Spleen (tissue), 13 donors: ENCODE data around the gene ARHGEF12. TPM values are rescaled to one million over a fixed set of nuclear protein-coding genes. Genes with fewer than 3 reads are reported as not detected.
A peak's percentile ranks its signal among the peaks of the same experiment; 100 is the strongest.

Source experiments
- DNase-seq: peaks from one replicate; pipeline ENCODE4 v3.0.0-alpha.2; 2020
- H3K27ac ChIP-seq, 8 donors: fragments of 200-600 bp; sonication (generic) in 7 of 8; 1 replicate in 4 of 8; 2 replicates in 4 of 8; pipeline versions ENCODE4 v1.5.0 to v1.8.0; 2016 to 2021; ENCODE audit warnings: inconsistent platforms in 4 of 8, mild to moderate bottlenecking in 4 of 8, moderate library complexity in 1 of 8
- H3K27me3 ChIP-seq, 7 donors: fragments of 200-600 bp; sonication (generic) in 6 of 7; replicated peaks in 1 of 7; 1 replicate in 4 of 7; 2 replicates in 3 of 7; pipeline versions ENCODE4 v1.5.0 to v1.8.0; 2016 to 2021; ENCODE audit warnings: inconsistent platforms in 3 of 7, mild to moderate bottlenecking in 1 of 7
- H3K36me3 ChIP-seq, 6 donors: fragments of 200-600 bp; sonication (generic) in 5 of 6; 1 replicate in 4 of 6; 2 replicates in 2 of 6; pipeline versions ENCODE4 v1.5.0 to v1.8.0; 2016 to 2021; ENCODE audit warnings: inconsistent platforms in 2 of 6
- H3K4me1 ChIP-seq, 6 donors: fragments of 200-600 bp; sonication (generic) in 5 of 6; 1 replicate in 3 of 6; 2 replicates in 3 of 6; pipeline versions ENCODE4 v1.5.0 to v1.8.0; 2016 to 2021; ENCODE audit warnings: inconsistent platforms in 3 of 6
- H3K4me3 ChIP-seq, 8 donors: fragments of 200-600 bp; sonication (generic) in 7 of 8; 1 replicate in 4 of 8; 2 replicates in 4 of 8; pipeline versions ENCODE4 v1.5.0 to v1.8.0; 2016 to 2021; ENCODE audit warnings: inconsistent platforms in 4 of 8, mild to moderate bottlenecking in 4 of 8, moderate library complexity in 2 of 8
- H3K9me3 ChIP-seq, 8 donors: fragments of 200-600 bp; sonication (generic) in 7 of 8; 1 replicate in 4 of 8; 2 replicates in 4 of 8; pipeline versions ENCODE4 v1.5.0 to v1.8.0; 2016 to 2021; ENCODE audit warnings: inconsistent platforms in 4 of 8
- POLR2A ChIP-seq, 3 donors: fragments of 450-650 bp; IDR thresholded peaks; one replicate each; pipeline ENCODE4 v1.5.1; 2017; ENCODE audit warnings: antibody characterized with exemption in 3 of 3, mild to moderate bottlenecking in 1 of 3
- POLR2AphosphoS5 ChIP-seq, 3 donors: sonication (generic); formaldehyde crosslinking; IDR thresholded peaks; one replicate each; pipeline ENCODE4 v1.5.1; 2017; ENCODE audit warnings: antibody characterized with exemption in 3 of 3
- WGBS, 5 donors: extraction: QIAGEN DNeasy Blood & Tissue Kit in 3 of 5; methylation state at CpG; one replicate each; pipeline versions ENCODE4 v1.1.5 to v1.1.7; 2013 to 2018; 5-methylcytosine and 5-hydroxymethylcytosine counted together
- intact Hi-C: fragments of 100-400 bp; cut with DNase I; formaldehyde crosslinking; loops from one replicate; pipeline ENCODE4 v1.15.0; 2023; ENCODE audit warnings: low total_unique reads
- long read RNA-seq, 2 donors: transcript quantifications; one replicate each; lab custom pipeline, GENCODE V29; 2026
- polyA plus RNA-seq, 3 donors: library from polyadenylated mRNA; stranded (reverse); fragments of 200-250 nt; gene quantifications; one replicate each; pipeline ENCODE4 v1.2.1, GENCODE V29; 2013
- total RNA-seq, 7 donors: library from RNA; depleted of rRNA in 3 of 7; stranded (reverse); fragments of >200 nt in 3 of 7; fragmentation: NEBNext Ultra II Directional in 4 of 7; extraction: Animal tissue kit (Norgen Biotek cat#: 25700) in 4 of 7; gene quantifications; one replicate each; pipeline versions ENCODE4 v1.1.0 to v1.2.1, GENCODE V29; 2016 to 2021
- TF ChIP-seq, protein P1 (sequence below), 11 experiments: fragments of 200-600 bp in 7 of 11; fragments of 450-650 bp in 4 of 11; sonication (generic) in 4 of 11; IDR thresholded peaks in 8 of 11; conservative IDR thresholded peaks in 3 of 11; 1 replicate in 7 of 11; 2 replicates in 4 of 11; pipeline versions ENCODE4 v1.4.0 to v1.8.0; 2016 to 2021; ENCODE audit warnings: antibody characterized with exemption in 11 of 11, inconsistent platforms in 4 of 11, mild to moderate bottlenecking in 1 of 11
- donor health status: healthy with polysubstance abuse.
- donor health status: DM: no; HTN: no; CAD: no; lungs with moderate emphysema.
- donor health status: DM: no; HTN: no; CAD: no.
- donor health status: Bipolar disorder and iron deficiency.
- donor health status: healthy.
- donor health status: DM: no; HTN: no; CAD: no.
- donor health status: DM: yes; HTN: yes; CAD: no.

Gene ARHGEF12, protein sequence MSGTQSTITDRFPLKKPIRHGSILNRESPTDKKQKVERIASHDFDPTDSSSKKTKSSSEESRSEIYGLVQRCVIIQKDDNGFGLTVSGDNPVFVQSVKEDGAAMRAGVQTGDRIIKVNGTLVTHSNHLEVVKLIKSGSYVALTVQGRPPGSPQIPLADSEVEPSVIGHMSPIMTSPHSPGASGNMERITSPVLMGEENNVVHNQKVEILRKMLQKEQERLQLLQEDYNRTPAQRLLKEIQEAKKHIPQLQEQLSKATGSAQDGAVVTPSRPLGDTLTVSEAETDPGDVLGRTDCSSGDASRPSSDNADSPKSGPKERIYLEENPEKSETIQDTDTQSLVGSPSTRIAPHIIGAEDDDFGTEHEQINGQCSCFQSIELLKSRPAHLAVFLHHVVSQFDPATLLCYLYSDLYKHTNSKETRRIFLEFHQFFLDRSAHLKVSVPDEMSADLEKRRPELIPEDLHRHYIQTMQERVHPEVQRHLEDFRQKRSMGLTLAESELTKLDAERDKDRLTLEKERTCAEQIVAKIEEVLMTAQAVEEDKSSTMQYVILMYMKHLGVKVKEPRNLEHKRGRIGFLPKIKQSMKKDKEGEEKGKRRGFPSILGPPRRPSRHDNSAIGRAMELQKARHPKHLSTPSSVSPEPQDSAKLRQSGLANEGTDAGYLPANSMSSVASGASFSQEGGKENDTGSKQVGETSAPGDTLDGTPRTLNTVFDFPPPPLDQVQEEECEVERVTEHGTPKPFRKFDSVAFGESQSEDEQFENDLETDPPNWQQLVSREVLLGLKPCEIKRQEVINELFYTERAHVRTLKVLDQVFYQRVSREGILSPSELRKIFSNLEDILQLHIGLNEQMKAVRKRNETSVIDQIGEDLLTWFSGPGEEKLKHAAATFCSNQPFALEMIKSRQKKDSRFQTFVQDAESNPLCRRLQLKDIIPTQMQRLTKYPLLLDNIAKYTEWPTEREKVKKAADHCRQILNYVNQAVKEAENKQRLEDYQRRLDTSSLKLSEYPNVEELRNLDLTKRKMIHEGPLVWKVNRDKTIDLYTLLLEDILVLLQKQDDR (N-terminal part only)
- total RNA-seq: 100 to 1,000 TPM in 3 of 7 donors, 10 to 100 TPM in 4; 80.0 to 122 (median 96.0) TPM
- polyA plus RNA-seq: 10 to 100 TPM in 1 of 3 donors, 1 to 10 TPM in 2; 5.6 to 11.8 (median 5.7) TPM
- long read RNA-seq, donor 1, partial matches to known transcripts: 6 of 7 reads
- long read RNA-seq, donor 1, other reads (novel, unspliced or antisense): 0 of 7 reads
- long read RNA-seq, donor 2: 0 reads

DNA sequence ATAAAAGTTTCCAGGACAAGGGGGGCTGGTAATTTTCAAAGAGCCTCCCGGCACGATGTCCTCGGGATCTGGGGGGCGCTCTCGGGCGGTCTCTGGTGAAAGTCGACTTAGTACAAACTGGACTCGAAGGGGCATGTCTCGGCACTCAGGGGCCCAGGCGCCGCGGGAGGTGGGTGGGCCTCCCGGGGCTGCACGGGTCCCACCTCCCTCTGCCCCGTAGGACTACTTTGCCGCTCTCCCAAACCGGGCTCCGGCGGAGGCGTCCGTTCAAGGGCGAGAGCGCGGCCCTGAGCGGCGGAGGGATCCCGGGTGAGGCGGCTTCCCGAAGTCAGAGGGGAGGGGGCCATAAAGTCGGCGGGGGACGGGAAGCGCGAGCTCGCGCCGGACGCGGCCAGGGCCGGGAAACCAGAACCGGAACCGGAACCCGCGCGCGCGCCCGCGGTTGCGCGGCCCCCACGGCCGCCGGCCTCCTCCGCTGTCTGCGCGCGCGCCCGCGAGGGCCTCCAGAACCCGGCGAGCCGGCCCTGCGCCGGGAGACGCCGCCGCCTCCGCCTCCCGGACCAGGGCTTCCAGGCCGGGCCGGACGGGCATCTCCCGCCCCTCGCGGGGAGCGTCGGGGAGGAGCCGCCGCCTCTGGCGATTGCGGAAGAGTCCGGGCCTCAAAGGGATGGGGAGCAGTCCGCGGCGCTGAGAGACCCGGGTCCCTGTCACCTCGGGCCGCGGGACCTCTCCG lies at the start of gene ARHGEF12:
ARHGEF12 (plus strand) TSS at position 506 of the 733 bp plus-strand sequence. CDS start 831 bp downstream, outside the sequence.
- intact Hi-C loops: loop anchor here (10.0 kb wide), 1 partner anchor 349 kb away; no protein-coding TSS in a partner anchor
- Histone ChIP-seq H3K27me3 (peaks cover 0 to 85% (median 3%) of the 10 kb centered on the region in 7 donors), H3K27ac (peak within 1 kb of the TSS; percentile 81 to 95 (median 91)), H3K36me3 (no peaks in the 10 kb centered on the region), H3K4me3 (peak within 1 kb of the TSS; percentile 73 to 94 (median 86)), H3K4me1 (peaks cover 0 to 68% (median 45%) of the 10 kb centered on the region in 6 donors), H3K9me3 (no peaks in the 10 kb centered on the region)
- peak; percentile 96 for DNase-seq
- WGBS, 5 donors: 0 to 1% (median 0%) methylated on average over 61 to 92 of the region's 92 CpGs; no CpG with 5 or more reads in 1 of the 5 donors
- TF ChIP-seq, protein P1, sequence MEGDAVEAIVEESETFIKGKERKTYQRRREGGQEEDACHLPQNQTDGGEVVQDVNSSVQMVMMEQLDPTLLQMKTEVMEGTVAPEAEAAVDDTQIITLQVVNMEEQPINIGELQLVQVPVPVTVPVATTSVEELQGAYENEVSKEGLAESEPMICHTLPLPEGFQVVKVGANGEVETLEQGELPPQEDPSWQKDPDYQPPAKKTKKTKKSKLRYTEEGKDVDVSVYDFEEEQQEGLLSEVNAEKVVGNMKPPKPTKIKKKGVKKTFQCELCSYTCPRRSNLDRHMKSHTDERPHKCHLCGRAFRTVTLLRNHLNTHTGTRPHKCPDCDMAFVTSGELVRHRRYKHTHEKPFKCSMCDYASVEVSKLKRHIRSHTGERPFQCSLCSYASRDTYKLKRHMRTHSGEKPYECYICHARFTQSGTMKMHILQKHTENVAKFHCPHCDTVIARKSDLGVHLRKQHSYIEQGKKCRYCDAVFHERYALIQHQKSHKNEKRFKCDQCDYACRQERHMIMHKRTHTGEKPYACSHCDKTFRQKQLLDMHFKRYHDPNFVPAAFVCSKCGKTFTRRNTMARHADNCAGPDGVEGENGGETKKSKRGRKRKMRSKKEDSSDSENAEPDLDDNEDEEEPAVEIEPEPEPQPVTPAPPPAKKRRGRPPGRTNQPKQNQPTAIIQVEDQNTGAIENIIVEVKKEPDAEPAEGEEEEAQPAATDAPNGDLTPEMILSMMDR (IDR thresholded peaks at IDR 0.05 in 8 of 11, conservative IDR thresholded peaks at IDR 0.05 in 3 of 11): peak in 3 of 11 experiments; percentile 4 to 15 (median 15)
- TF ChIP-seq POLR2AphosphoS5 (IDR thresholded peaks at IDR 0.05) (peak; percentile 58 to 83 (median 82)), POLR2A (IDR thresholded peaks at IDR 0.05) (peak in 1 of 3 donors; percentile 63)

DNA sequence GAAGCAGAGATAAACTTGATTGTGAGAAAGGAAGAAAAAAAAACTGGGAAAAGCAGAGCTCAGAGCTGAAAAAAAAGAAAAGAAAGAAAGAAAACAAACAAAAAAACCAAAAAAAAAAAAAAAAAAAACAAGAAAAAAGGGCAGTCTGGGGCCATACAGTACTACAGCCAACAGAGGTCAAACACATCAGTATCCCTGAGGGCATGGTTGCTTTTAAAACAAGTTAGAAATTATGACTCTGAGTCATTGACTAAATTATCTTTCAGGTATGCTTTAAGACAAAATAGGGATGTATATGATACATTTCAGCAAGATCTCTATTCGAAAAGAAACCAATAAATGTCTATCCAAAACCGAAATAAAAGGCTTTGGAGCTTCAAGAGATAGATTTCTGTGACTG lies 48.2 kb upstream of the ARHGEF12 start:
- Histone ChIP-seq H3K9me3 (no peaks in the 10 kb centered on the region), H3K27ac (no peak overlapping the region), H3K4me3 (no peak overlapping the region), H3K36me3 (no peaks in the 10 kb centered on the region), H3K27me3 (peaks cover 0 to 17% (median 0%) of the 10 kb centered on the region in 7 donors), H3K4me1 (no peaks in the 10 kb centered on the region)
- intact Hi-C loops: no loop called here
- WGBS, 5 donors: 78 to 89% (median 86%) methylated on average over 2 of the region's 2 CpGs
- no peak for DNase-seq
- TF ChIP-seq POLR2A (IDR thresholded peaks at IDR 0.05) (no peak), POLR2AphosphoS5 (IDR thresholded peaks at IDR 0.05) (no peak)
- TF ChIP-seq, protein P1 (IDR thresholded peaks at IDR 0.05 in 8 of 11, conservative IDR thresholded peaks at IDR 0.05 in 3 of 11): no peak

DNA sequence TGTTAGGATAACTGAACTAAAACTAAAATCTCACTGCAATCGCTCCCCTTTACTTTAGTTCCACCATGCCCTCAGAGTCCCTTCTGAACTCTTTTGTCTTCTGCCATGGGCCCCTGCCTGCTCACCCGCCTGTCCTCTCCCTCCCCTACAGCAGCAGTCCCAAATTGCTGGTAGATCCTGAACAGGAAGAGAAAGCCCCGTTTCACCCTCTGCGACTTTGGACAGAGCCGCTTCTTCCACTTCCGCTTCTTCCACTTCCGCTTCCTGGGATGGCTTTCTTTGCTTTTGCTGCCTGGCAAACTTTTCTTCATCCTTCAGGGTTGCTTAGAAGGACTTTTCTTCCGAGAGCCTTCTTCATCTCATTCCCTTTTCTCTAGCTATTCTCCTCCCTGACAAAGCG lies 46.8 kb upstream of the ARHGEF12 start:
- WGBS, 5 donors: 53 to 64% (median 56%) methylated on average over 9 of the region's 9 CpGs
- intact Hi-C loops: no loop called here
- no peaks in the 10 kb centered on the region for H3K36me3 ChIP-seq
- no peak for DNase-seq
- no peaks in the 10 kb centered on the region for H3K9me3 ChIP-seq
- H3K4me3 ChIP-seq: no peak overlapping the region
- no peaks in the 10 kb centered on the region for H3K4me1 ChIP-seq
- H3K27ac ChIP-seq: no peak overlapping the region
- peaks cover 0 to 31% (median 6%) of the 10 kb centered on the region in 7 donors for H3K27me3 ChIP-seq
- TF ChIP-seq, protein P1 (IDR thresholded peaks at IDR 0.05 in 8 of 11, conservative IDR thresholded peaks at IDR 0.05 in 3 of 11): no peak
- no peak for TF ChIP-seq POLR2A (IDR thresholded peaks at IDR 0.05)
- no peak for TF ChIP-seq POLR2AphosphoS5 (IDR thresholded peaks at IDR 0.05)
